GM19099 (cell line): Measurements from ENCODE around the gene PELI2.

Experiments used
- POLR2A ChIP-seq: IDR thresholded peaks from 3 replicates; pipeline ENCODE4 v1.6.1; 2011; ENCODE audit warnings: low read depth; ENCODE audit not compliant: insufficient read length; ENCODE audit errors: extremely low read depth

The PELI2 gene

GRCh38 chr14:56216626-56217379, 98.6 kb downstream of the PELI2 start:
- TF ChIP-seq POLR2A = no peak

GRCh38 chr14:56217380-56218045, 99.3 kb downstream of the PELI2 start:
- no peak for TF ChIP-seq POLR2A

GRCh38 chr14:56219666-56220413, 101.6 kb downstream of the PELI2 start:
- TF ChIP-seq POLR2A = no peak

- TF ChIP-seq POLR2A = no peak
Observed at GRCh38 chr14:56221382-56222128, 103.3 kb downstream of the PELI2 start.

GRCh38 chr14:56224229-56224628, 106.0 kb downstream of the PELI2 start:
- no peak for TF ChIP-seq POLR2A

- TF ChIP-seq POLR2A = no peak
Observed at GRCh38 chr14:56224691-56225681, 106.8 kb downstream of the PELI2 start.

- TF ChIP-seq POLR2A = no peak
Observed at GRCh38 chr14:56235388-56235787, 117.2 kb downstream of the PELI2 start.

- TF ChIP-seq POLR2A = no peak
Observed at GRCh38 chr14:56237398-56237797, 119.2 kb downstream of the PELI2 start.

GRCh38 chr14:56241461-56241860, 123.2 kb downstream of the PELI2 start:
- TF ChIP-seq POLR2A = no peak

- no peak for TF ChIP-seq POLR2A
Observed at GRCh38 chr14:56243110-56243509, 124.9 kb downstream of the PELI2 start.

- TF ChIP-seq POLR2A = no peak
Observed at GRCh38 chr14:56244138-56244789, 126.1 kb downstream of the PELI2 start.

GRCh38 chr14:56247495-56248200, 129.4 kb downstream of the PELI2 start:
- TF ChIP-seq POLR2A = no peak

- no peak for TF ChIP-seq POLR2A
Observed at GRCh38 chr14:56248442-56248841, 130.2 kb downstream of the PELI2 start.
